Activated CD4-positive, alpha-beta T cell treated with anti-CD3 and anti-CD28 coated beads, Interleukin-2, amount 50 U/mL, for 24 hours (primary cell): ENCODE measurements around the gene ZNG1C.
"Not testable (repeated sequence)": the region's sequence is repeated elsewhere in the genome, so short reads cannot be mapped to it uniquely, and the experiment has no call there.

Experiments
- DNase-seq, 2 donors: peaks; one replicate each; pipeline ENCODE4 v3.0.0-alpha.2; 2020; ENCODE audit warnings: low read depth in 1 of 2, low spot score in 1 of 2

ZNG1C gene

DNA sequence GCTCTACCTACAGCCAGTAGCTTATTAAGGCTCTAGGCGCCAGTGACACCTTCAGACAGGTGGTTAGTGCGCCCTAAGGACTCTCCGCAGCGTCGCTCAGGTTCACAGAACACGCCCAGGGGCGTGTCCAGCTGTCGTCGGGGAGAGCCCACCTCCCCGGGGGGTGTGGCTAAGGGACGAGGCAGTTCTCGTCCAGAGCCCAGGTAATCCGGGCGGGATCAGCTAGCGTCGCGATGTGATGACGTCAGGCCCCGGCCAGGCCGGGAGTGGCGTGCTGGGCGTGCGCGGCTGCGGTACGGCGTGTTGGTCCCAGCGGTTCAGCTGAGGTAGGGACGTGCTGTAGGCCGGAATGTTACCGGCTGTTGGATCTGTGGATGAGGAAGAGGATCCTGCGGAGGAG is at the start of gene ZNG1C:
Gene ZNG1C, plus strand, starts transcription at position 301 of the 400 bp plus-strand sequence. Its CDS starts 49 bp downstream, at position 350.
- not testable (repeated sequence) for DNase-seq

- not testable (repeated sequence) for DNase-seq
Observed at GRCh38 chr9:68242437-68242836, 654 bp downstream of the ZNG1C start.

DNA sequence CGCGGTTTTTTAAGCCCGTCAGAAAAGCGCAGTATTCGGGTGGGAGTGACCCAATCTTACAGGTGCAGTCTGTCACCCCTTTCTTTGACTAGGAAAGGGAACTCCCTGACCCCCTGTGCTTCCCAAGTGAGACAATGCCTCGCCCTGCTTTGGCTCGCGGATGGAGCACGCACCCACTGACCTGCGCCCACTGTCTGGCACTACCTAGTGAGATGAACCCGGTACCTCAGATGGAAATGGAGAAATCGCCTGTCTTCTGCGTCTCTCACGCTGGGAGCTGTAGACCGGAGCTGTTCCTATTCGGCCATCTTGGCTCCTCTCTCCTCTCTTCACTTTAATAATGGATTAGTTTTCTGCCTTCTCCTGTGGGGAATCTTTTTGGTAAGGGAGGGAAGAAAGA is 39.3 kb downstream of the ZNG1C start:
- not testable (repeated sequence) for DNase-seq

DNA sequence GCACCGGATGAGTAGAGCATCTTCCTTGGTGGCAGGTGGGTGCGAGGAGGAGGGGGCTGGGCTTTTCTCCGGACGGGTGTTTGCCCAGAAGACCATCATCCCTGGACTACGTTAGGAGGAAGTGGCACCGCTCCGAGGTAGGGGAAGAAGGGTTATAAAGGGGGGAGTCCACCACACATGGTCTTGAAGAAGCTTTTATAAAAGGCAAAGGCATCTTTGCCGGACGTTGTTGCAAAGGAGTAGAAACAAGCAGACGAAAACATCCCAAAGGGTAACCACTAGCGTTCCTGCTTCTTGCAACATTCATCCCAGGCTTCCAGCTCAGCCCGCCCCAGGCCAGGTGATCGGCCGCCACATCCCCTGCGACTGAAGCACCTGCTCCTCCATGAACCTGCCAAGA is 60.8 kb downstream of the ZNG1C start, which contains the start of gene FOXD4L3:
Gene FOXD4L3, plus strand, starts transcription at position 301 of the 400 bp plus-strand sequence. Its CDS starts 85 bp downstream, at position 386.
- not testable (repeated sequence) for DNase-seq

GRCh38 chr9:68303771-68304170 is 62.0 kb downstream of the ZNG1C start:
- not testable (repeated sequence) for DNase-seq

- not testable (repeated sequence) for DNase-seq
Observed at GRCh38 chr9:68304212-68304611, 62.4 kb downstream of the ZNG1C start.

DNA sequence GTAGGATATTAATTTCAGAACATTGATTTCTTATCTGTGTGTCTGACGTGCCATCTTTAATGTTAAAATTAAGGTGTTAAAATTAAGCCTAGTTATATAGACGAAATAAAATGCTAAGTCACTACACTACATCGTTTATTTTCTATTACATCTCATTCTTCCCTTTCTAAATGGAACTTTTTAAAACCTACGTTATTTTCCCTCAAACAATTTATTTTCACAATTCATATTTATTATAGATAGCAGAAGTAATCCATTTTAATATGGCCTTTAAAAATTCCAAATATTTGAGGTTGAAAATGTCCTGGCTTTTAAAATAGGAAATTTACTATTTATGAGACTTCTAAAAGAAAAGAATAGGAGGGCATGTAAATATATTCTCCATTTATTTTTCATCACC is 63.0 kb downstream of the ZNG1C start:
- not testable (repeated sequence) for DNase-seq

DNA sequence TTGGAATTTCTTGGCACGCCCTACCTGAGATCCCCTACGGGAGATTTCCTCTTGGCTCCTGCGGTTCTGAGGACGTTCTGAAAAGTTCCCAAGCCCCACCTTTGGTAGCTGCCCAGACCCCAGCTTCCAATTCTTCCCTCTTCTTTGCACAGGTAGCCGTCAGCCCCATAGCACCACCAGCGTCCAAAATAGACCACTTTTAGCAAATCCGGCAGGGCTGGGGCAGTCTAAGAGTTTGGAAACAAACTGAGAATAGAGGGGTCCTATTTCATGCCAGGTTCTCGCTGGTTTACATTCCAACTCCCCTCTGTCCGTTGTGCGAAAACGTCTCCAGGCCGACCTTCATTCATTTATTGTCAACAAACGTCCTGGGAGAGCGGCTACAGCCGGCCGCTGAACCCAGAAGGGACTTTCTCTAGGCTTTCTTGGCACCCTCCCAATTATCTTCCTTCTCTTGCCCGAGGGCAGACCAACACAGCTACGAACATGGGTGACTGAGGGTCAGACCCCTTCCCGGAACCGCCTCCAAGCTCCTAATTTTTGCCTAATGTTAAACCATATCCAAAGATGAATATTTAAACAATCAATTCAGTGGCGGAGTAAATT is 64.0 kb downstream of the ZNG1C start:
- not testable (repeated sequence) for DNase-seq

DNA sequence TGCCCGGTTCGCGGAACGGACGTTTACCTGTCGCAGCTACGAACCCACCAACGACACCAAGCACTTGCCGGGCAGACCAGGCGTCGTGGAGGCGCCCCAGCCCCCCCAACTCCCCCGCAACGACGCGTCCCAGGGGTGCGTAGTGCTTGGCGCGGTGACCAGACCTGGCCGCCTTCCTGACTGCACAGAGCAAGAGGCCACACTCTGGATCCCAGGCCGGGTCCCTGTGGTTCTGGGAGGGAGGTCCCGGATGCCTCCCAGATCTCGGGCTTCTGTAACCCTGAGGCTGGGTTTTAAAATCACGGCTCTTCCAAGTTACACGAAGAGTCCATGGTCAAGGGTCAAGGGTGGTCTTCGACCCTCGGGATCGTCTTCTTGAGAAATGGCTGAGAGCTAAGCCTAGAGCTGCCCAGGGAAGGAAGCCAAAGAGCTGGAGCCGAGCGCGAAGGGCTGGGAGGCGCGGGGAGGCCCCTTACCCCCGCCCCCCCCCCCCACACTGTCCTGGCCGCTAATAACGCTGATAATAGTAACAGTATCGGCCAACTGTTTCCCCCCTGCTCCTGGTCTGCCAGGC is 64.7 kb downstream of the ZNG1C start:
- not testable (repeated sequence) for DNase-seq

GRCh38 chr9:68307127-68307526 is 65.3 kb downstream of the ZNG1C start:
- DNase-seq, result not testable (repeated sequence)

DNA sequence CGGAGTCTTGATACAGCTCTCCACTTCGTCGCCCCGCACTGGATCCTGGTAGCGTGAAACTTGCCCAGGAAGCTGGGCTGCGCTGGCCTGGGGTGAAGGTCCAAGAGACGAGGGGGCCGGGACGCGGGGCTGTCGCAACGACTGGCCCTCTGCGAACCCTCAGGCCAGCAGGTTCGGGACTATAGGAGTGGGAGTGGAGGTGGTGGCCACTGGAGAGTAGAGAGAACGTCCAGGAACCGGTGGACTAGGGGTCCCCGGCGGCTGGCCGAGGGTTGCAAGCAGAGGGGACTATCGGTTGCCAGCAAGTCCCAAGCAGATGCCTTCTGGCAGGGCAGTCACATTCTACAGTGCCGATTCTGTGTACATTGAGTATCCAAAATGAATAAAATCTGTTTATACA is 65.9 kb downstream of the ZNG1C start:
- DNase-seq, result not testable (repeated sequence)

DNA sequence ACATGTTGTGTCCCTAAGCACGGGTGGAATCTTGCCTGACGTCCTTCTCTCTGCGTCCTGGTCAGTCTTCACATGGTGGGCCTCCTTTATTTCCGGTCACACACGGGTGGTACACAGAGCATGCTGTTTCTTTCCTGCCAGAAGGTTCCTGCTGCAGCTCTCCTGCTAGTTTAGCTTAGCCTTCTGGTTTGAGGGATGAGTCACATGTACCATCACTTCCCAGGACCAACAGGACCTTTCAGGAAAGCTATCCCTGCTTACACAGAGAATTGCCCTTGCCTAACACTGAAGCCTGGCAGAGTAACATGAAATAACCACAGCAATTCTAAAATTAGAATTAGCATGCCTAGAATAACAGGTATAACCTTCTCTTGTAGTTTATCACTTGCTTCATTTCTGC is 69.4 kb downstream of the ZNG1C start:
- not testable (repeated sequence) for DNase-seq

DNA sequence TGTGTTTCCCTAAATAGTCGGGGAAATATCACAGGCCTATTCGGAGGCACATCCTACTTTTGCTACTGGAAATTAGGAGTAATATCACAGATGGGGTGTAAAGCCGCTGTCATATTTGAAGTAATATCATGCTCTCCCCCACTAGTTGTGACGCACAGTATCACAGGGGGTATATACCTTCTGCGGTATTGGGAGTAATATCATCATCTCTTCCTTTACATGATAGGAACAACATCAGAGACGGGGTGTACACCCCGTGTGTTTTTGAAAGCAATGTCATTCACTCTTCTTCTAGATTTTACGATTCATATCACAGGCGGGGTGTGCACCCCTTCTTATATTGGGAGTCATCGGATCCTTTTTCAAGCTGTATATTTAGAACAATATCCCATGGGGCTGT is 76.4 kb downstream of the ZNG1C start:
- DNase-seq, result not testable (repeated sequence)

GRCh38 chr9:68323749-68324148 is 82.0 kb downstream of the ZNG1C start:
- DNase-seq, result not testable (repeated sequence)

DNA sequence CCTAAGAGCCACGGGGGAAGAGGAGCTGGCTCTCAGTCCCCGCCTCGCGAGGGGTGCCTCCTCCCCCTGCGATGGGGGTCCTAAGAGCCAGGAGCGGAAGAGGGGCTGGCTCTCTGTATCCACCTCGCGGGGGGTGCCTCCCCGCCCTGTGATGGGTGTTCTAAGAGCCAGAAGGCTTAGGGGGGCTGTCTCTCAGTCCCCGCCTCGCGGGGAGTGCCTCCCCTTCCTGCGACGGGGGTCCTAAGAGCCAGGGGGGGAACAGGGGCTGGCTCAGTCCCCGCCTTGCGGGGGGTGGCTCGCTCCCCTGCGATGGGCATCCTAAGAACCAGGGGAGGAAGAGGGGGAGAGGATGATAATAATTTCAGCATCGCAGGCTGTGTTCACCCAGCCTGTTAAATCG is 82.7 kb downstream of the ZNG1C start:
- not testable (repeated sequence) for DNase-seq

- not testable (repeated sequence) for DNase-seq
Observed at GRCh38 chr9:68329106-68329505, 87.3 kb downstream of the ZNG1C start.

- not testable (repeated sequence) for DNase-seq
Observed at GRCh38 chr9:68330531-68331173, 88.9 kb downstream of the ZNG1C start.

DNA sequence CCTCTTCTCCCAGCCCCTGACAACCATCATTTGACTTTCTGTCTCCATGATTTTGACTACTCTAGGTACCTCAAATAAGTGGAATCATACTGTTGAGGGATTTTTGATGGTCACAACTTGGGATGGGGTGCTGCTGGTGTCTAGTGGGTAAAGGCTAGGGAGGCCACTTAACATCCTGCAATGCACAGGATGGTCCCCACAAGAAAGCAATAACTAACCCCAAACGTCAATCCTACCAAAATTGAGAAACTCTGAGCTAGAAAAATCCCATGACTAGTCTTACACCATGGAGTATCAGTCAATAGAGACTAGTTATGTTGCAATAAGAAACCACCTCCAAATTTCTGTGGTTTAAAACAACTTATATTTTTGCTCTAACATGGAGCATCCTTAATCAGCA is 90.3 kb downstream of the ZNG1C start:
- DNase-seq, result not testable (repeated sequence)

GRCh38 chr9:68335935-68336334 is 94.2 kb downstream of the ZNG1C start:
- DNase-seq, result not testable (repeated sequence)

- DNase-seq, result not testable (repeated sequence)
Observed at GRCh38 chr9:68336639-68337339, 95.0 kb downstream of the ZNG1C start.

GRCh38 chr9:68338000-68338399 is 96.2 kb downstream of the ZNG1C start:
- not testable (repeated sequence) for DNase-seq
